Measurements from ENCODE around the gene AKIRIN2. TPM values are rescaled to one million over a fixed set of nuclear protein-coding genes. Genes with fewer than 3 reads are reported as not detected.

AKIRIN2 gene
- total and polyA plus RNA-seq, 2 of the 13 experiments (the other 11 are each of a cell fraction or from before 2014, with no cell fraction given) = 15.6 to 23.4 TPM

GRCh38 chr6:87728706-87729105 lies 26.7 kb upstream of the AKIRIN2 start (continued):
- TF ChIP-seq PRDM4 (CRISPR knock-in tag; IDR thresholded peaks at IDR 0.05; ENCODE audit: borderline replicate concordance) = no peak

- H3K4me1 ChIP-seq (ENCODE audit: insufficient read depth, low read length) = peaks cover 21% of the 10 kb centered on the region
- no peak overlapping the region for H3K4me3 ChIP-seq (replicated peaks in 1 of 3; ENCODE audit: insufficient read depth in 1 of 3, low read depth in 2 of 3, low read length in 3 of 3)
- TF ChIP-seq XBP1 (CRISPR knock-in tag; IDR thresholded peaks at IDR 0.05) (no peak), HCFC1 (IDR thresholded peaks at IDR 0.05; ENCODE audit: low read depth, low read length) (no peak), ZFP36 (IDR thresholded peaks at IDR 0.05; ENCODE audit: borderline replicate concordance, low read depth, low read length, partially characterized antibody) (no peak), MATR3 (CRISPR knock-in tag; IDR thresholded peaks at IDR 0.05) (no peak), ZNF280B (CRISPR knock-in tag; IDR thresholded peaks at IDR 0.05; ENCODE audit: borderline replicate concordance) (no peak), ZNF383 (CRISPR knock-in tag; IDR thresholded peaks at IDR 0.05; ENCODE audit: borderline replicate concordance) (no peak)
- TF ChIP-seq, protein P1, sequence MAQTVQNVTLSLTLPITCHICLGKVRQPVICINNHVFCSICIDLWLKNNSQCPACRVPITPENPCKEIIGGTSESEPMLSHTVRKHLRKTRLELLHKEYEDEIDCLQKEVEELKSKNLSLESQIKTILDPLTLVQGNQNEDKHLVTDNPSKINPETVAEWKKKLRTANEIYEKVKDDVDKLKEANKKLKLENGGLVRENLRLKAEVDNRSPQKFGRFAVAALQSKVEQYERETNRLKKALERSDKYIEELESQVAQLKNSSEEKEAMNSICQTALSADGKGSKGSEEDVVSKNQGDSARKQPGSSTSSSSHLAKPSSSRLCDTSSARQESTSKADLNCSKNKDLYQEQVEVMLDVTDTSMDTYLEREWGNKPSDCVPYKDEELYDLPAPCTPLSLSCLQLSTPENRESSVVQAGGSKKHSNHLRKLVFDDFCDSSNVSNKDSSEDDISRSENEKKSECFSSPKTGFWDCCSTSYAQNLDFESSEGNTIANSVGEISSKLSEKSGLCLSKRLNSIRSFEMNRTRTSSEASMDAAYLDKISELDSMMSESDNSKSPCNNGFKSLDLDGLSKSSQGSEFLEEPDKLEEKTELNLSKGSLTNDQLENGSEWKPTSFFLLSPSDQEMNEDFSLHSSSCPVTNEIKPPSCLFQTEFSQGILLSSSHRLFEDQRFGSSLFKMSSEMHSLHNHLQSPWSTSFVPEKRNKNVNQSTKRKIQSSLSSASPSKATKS (CRISPR knock-in tag; IDR thresholded peaks at IDR 0.05) = no peak
- POLR2A ChIA-PET = no interaction called here
- H3K9me3 ChIP-seq (ENCODE audit: low read length) = no peaks in the 10 kb centered on the region
- no peak overlapping the region for H2AFZ ChIP-seq (ENCODE audit: low read length)
- H3K9ac ChIP-seq (ENCODE audit: insufficient read depth, low read depth, low read length) = no peak overlapping the region
- H3K4me2 ChIP-seq (ENCODE audit: low read depth, low read length) = no peak overlapping the region
- no peak overlapping the region for H3K27ac ChIP-seq (ENCODE audit: extremely low read length, insufficient read depth, low read length)
- DNase-seq (ENCODE audit: low spot score) (no peak), FAIRE-seq (no peak), ATAC-seq (no peak)
- intact Hi-C loops (cut with micrococcal nuclease; ENCODE audit: unreplicated experiment) (no loop called here), in situ Hi-C loops (cut with HindIII; ENCODE audit: extremely low pct_ligation_motif_present, low pct_unique_long_range_greater_than_20kb) (no loop called here)
- H4K20me1 ChIP-seq (ENCODE audit: insufficient read depth, low read length) = no peaks in the 10 kb centered on the region
- no peaks in the 10 kb centered on the region for H3K79me2 ChIP-seq (ENCODE audit: insufficient read depth, low read length)
- H3K27me3 ChIP-seq (ENCODE audit: control insufficient read depth in 1 of 2, insufficient read depth in 2 of 2, low read length in 2 of 2) = no peaks in the 10 kb centered on the region
- BruUV-seq (replicated peaks) = no TSS peak
- no peaks in the 10 kb centered on the region for H3K36me3 ChIP-seq (replicated peaks in 1 of 2; ENCODE audit: control insufficient read depth in 1 of 2, insufficient read depth in 2 of 2, low read length in 2 of 2)
- CTCF ChIA-PET (ENCODE audit: low intra/inter-chr PET ratio, low total read pairs) = no interaction called here
- WGBS (ENCODE audit: low lambda C conversion rate) = 100% methylated on average over 4 of the region's 4 CpGs
Measured at GRCh38 chr6:87724983-87725811, 23.2 kb upstream of the AKIRIN2 start.
